ENCODE data around the gene HSPA6. TPM values are rescaled to one million over a fixed set of nuclear protein-coding genes. Genes with fewer than 3 reads are reported as not detected.
"Not testable (repeated sequence)": the region's sequence is repeated elsewhere in the genome, so short reads cannot be mapped to it uniquely, and the experiment has no call there.

The HSPA6 gene
- total RNA-seq, 2 experiments from 2014 or later = 0.47 to 1.1 TPM

DNA sequence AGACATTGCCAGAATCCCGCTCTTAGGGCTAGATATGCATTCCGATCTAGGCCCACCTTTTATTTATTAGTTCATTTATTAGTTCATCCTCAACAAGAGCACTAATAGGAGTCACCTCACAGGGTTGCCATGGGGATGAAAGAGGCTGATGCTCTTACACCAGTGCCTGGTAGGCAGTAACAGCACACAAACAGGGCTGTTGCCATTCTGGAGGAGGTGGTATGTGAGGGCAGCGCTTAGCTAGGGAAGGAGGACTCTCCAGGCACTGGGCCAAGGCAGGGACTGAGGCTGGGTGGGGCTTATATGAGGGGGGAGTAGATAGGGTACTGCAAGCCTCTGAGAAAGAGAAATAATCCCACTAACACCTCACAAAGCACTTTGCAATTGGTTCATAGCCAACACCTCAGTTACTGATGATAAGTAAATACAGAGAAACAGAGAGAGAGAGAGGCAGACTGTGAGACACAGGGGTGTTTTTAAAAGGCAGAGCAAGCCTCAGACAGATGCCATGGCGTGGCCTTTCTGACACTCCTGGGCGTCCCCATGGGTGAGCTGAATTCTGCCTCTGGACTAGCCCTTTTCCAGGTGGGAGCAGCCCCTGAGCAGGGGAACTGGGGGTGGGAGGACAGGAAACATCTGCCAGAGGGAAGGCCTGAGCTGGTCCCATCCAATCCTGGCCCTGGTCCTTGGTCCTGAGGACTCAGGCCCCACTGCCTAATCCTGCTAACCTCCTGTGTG lies 13.2 kb upstream of the HSPA6 start:
- Mint-ChIP-seq H3K27me3 (peaks cover 11% of the 10 kb centered on the region), H3K4me3 (no peak overlapping the region), H3K36me3 (peaks cover 2% of the 10 kb centered on the region), H3K9me3 (ENCODE audit: low read depth) (no peaks in the 10 kb centered on the region), H3K4me1 (peaks cover 17% of the 10 kb centered on the region), H3K27ac (no peak overlapping the region)
- CTCF ChIA-PET = interaction anchor here (1.3 kb wide), 1 partner anchor 24 kb away, joined by 3 read pairs; no protein-coding TSS in a partner anchor
- no peak for ATAC-seq
- no peak for DNase-seq

DNA sequence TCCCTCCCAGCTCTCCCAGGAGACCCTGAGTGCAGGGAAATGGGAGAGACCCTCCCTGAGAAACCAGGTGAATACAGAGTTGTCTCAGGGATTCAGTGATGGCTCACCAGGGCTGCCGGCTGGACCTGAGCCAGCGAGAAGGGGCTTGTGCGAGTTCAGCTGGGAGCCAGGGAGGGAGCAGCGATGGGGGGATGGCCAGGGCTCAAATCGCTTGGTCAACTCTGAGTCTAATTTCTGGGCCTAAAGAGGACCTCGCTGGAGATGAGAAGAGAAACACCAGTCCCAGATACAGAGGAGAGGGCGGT lies 12.6 kb upstream of the HSPA6 start:
- Mint-ChIP-seq H3K4me3 (no peak overlapping the region), H3K9me3 (ENCODE audit: low read depth) (no peaks in the 10 kb centered on the region), H3K36me3 (peaks cover 2% of the 10 kb centered on the region), H3K27me3 (peaks cover 7% of the 10 kb centered on the region), H3K4me1 (peaks cover 12% of the 10 kb centered on the region), H3K27ac (no peak overlapping the region)
- DNase-seq (no peak), ATAC-seq (no peak)
- CTCF ChIA-PET = no interaction called here

GRCh38 chr1:161512636-161513447 lies 11.5 kb upstream of the HSPA6 start:
- H3K4me1 Mint-ChIP-seq; CTCF ChIA-PET; DNase-seq; H3K9me3 Mint-ChIP-seq (ENCODE audit: low read depth); H3K27me3 Mint-ChIP-seq; H3K4me3 Mint-ChIP-seq; ATAC-seq; H3K36me3 Mint-ChIP-seq; H3K27ac Mint-ChIP-seq: not testable (repeated sequence)

- H3K27me3 Mint-ChIP-seq; H3K4me1 Mint-ChIP-seq; CTCF ChIA-PET; H3K27ac Mint-ChIP-seq; H3K36me3 Mint-ChIP-seq; H3K4me3 Mint-ChIP-seq; DNase-seq; H3K9me3 Mint-ChIP-seq (ENCODE audit: low read depth); ATAC-seq: not testable (repeated sequence)
Observed at GRCh38 chr1:161513448-161513780, 10.9 kb upstream of the HSPA6 start.

DNA sequence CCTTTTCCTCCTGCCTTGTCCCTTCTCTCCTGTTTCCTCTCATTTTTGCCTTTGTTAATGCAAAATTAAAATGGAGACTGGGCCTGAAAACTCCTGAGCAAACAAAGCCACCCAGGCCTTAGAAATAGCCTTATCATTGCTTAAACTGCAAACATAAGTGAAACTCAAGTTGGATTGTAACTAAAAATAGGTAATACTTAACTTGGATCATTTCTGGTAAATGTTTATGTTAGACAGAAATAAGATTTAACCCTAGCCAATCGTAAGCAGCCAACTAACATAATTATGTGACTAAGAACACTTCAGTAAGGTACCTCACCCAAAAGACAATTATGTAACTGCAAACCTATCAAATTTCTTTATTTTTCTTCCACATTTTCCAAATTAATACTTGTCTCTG lies 10.4 kb upstream of the HSPA6 start:
- DNase-seq; H3K4me1 Mint-ChIP-seq; H3K36me3 Mint-ChIP-seq; H3K27ac Mint-ChIP-seq; H3K27me3 Mint-ChIP-seq; ATAC-seq; H3K9me3 Mint-ChIP-seq (ENCODE audit: low read depth); CTCF ChIA-PET; H3K4me3 Mint-ChIP-seq: not testable (repeated sequence)

DNA sequence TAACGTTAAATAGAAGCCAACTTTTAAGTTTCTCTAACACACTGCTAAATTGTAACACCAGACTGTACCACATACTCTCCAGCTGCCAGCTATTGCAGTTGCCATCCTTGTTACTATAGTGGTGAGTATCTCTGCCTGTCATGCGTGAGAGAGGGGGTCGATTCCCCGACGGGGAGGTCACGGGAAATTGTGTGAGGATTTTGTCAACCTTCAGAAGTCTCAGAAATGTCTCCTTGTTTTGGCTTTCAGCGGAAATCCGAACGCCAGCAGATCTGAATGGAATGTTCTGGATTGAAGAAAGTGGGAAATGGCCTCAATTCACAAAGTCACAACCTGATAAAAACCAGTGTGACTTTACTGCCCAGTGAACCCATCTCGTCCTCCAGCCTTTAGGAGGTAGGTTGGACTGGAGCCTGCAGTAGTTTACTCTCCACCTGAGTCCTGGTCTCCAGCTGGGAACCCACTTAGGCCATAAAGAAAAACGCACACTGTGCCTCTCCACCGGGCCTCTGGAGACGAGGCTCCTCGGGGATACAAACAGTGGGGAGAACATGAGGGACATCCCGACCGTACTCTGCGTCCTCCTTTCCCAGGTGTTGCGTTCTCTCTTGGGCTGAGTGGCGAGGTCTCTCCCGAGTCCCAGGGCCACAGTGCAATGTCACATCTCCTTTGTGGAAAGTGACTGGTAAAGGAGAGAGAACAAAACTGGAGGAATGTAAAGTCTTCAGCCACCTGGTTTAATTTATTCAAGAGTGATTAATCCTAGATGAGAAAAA lies 1.1 kb upstream of the HSPA6 start:
- not testable (repeated sequence) for DNase-seq; H3K4me1 Mint-ChIP-seq; H3K36me3 Mint-ChIP-seq; H3K9me3 Mint-ChIP-seq (ENCODE audit: low read depth)
- peak overlapping the region; percentile 83 for H3K4me3 Mint-ChIP-seq
- CTCF ChIA-PET = interaction anchor here (1.0 to 1.6 kb wide), 4 partner anchors 33 to 218 kb away, joined by 3 to 9 read pairs (median 5); no protein-coding TSS in a partner anchor
- peaks cover 26% of the 10 kb centered on the region for H3K27me3 Mint-ChIP-seq
- peak overlapping the region; percentile 82 for H3K27ac Mint-ChIP-seq
- ATAC-seq = peak; percentile 2

DNA sequence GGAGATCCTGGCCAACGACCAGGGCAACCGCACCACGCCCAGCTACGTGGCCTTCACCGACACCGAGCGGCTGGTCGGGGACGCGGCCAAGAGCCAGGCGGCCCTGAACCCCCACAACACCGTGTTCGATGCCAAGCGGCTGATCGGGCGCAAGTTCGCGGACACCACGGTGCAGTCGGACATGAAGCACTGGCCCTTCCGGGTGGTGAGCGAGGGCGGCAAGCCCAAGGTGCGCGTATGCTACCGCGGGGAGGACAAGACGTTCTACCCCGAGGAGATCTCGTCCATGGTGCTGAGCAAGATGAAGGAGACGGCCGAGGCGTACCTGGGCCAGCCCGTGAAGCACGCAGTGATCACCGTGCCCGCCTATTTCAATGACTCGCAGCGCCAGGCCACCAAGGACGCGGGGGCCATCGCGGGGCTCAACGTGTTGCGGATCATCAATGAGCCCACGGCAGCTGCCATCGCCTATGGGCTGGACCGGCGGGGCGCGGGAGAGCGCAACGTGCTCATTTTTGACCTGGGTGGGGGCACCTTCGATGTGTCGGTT lies 477 bp downstream of the HSPA6 start:
- CTCF ChIA-PET = interaction anchor here (1.5 to 1.6 kb wide), 2 partner anchors 37 to 214 kb away, joined by 6 to 9 read pairs; no protein-coding TSS in a partner anchor
- not testable (repeated sequence) for DNase-seq; H3K4me1 Mint-ChIP-seq; H3K9me3 Mint-ChIP-seq (ENCODE audit: low read depth); H3K27ac Mint-ChIP-seq; H3K36me3 Mint-ChIP-seq
- peak; percentile 37 for ATAC-seq
- H3K27me3 Mint-ChIP-seq = peaks cover 29% of the 10 kb centered on the region
- peak overlapping the region; percentile 74 for H3K4me3 Mint-ChIP-seq

DNA sequence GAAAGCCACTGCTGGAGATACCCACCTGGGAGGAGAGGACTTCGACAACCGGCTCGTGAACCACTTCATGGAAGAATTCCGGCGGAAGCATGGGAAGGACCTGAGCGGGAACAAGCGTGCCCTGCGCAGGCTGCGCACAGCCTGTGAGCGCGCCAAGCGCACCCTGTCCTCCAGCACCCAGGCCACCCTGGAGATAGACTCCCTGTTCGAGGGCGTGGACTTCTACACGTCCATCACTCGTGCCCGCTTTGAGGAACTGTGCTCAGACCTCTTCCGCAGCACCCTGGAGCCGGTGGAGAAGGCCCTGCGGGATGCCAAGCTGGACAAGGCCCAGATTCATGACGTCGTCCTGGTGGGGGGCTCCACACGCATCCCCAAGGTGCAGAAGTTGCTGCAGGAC lies 981 bp downstream of the HSPA6 start:
- H3K4me1 Mint-ChIP-seq = peaks cover 13% of the 10 kb centered on the region
- CTCF ChIA-PET; H3K36me3 Mint-ChIP-seq; H3K27ac Mint-ChIP-seq; H3K9me3 Mint-ChIP-seq (ENCODE audit: low read depth); DNase-seq; ATAC-seq: not testable (repeated sequence)
- peaks cover 31% of the 10 kb centered on the region for H3K27me3 Mint-ChIP-seq
- H3K4me3 Mint-ChIP-seq = peak overlapping the region; percentile 74

DNA sequence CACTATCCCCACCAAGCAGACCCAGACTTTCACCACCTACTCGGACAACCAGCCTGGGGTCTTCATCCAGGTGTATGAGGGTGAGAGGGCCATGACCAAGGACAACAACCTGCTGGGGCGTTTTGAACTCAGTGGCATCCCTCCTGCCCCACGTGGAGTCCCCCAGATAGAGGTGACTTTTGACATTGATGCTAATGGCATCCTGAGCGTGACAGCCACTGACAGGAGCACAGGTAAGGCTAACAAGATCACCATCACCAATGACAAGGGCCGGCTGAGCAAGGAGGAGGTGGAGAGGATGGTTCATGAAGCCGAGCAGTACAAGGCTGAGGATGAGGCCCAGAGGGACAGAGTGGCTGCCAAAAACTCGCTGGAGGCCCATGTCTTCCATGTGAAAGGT lies 1.6 kb downstream of the HSPA6 start:
- ATAC-seq; H3K9me3 Mint-ChIP-seq (ENCODE audit: low read depth); H3K36me3 Mint-ChIP-seq; CTCF ChIA-PET; H3K4me3 Mint-ChIP-seq; H3K27ac Mint-ChIP-seq; DNase-seq: not testable (repeated sequence)
- Mint-ChIP-seq H3K4me1 (peaks cover 13% of the 10 kb centered on the region), H3K27me3 (peaks cover 32% of the 10 kb centered on the region)

DNA sequence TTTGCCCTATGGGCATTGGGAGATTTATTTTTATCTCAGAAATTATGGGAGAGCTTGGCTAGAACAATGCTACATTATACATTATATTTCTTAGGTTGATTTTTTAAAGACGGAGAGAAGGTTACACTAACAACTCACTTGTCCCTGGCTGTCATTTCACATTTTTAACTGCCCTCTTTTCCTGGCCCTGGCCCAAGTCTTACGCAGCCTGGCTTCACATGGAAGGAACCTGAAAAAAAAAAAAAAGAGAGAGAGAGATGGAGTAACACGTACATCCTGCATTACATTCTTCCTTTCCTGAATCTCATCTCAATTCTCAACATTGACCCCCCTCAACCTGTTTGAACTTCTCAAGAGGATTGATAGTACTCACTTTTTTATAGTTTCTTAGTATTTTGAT lies 4.2 kb downstream of the HSPA6 start:
- ATAC-seq; CTCF ChIA-PET; H3K27ac Mint-ChIP-seq; H3K36me3 Mint-ChIP-seq; DNase-seq; H3K4me3 Mint-ChIP-seq; H3K9me3 Mint-ChIP-seq (ENCODE audit: low read depth): not testable (repeated sequence)
- Mint-ChIP-seq H3K27me3 (peaks cover 27% of the 10 kb centered on the region), H3K4me1 (peaks cover 21% of the 10 kb centered on the region)

DNA sequence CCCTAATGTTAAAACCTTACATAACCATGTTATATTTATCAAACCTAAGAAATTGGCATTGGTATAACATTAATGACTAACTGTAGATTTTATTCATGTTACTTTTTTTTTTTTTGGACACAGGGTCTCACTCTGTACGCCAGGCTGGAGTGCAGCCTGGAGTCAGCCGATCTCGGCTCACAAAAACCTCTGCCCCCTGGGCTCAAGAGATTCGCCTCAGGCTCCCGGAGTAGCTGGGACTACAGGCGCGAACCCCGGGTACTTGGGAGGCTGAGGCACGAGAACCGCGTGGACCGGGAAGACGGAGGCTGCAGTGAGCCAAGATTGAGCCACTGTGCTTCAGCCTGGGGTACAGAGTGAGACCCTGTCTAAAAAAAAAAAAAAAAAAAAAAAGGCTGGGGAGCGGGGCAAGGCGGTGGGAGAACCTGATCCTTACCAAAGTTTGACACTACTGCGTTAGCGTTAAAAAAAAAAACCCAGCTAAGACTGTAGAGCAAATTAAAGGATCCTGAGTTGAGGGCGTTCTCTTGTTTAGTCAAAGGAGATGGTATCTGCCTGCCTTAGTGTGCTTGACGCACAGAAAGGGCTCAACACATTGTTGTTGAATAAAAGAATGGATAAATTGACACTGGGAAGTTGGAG lies 5.2 kb downstream of the HSPA6 start:
- CTCF ChIA-PET = interaction anchor here (2.5 kb wide), 1 partner anchor 10 kb away, joined by 11 read pairs; no protein-coding TSS in a partner anchor
- H3K4me3 Mint-ChIP-seq = peak overlapping the region; percentile 81
- H3K27me3 Mint-ChIP-seq = peaks cover 24% of the 10 kb centered on the region

DNA sequence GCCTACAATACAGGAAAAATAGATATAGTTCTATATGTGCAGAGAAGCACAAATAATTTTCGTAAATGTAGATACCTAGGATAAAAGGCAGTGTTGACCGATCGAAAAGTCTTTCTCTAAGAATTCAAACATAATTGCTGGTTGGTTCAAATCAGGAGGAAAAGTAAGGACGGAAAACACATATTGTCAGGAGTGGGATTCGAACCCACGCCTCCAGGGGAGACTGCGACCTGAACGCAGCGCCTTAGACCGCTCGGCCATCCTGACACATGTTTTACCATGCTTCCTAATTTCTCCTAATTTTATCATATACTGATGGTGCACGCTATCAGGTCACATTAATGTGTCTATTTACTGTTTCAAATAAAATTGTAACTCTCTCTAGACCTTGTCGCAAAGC lies 5.8 kb downstream of the HSPA6 start:
- CTCF ChIA-PET = interaction anchor here (2.5 kb wide), 1 partner anchor 10 kb away, joined by 11 read pairs; no protein-coding TSS in a partner anchor
- H3K27me3 Mint-ChIP-seq = peaks cover 21% of the 10 kb centered on the region
- H3K4me1 Mint-ChIP-seq = peaks cover 15% of the 10 kb centered on the region
- H3K9me3 Mint-ChIP-seq (ENCODE audit: low read depth); H3K36me3 Mint-ChIP-seq: not testable (repeated sequence)
- peak overlapping the region; percentile 81 for H3K4me3 Mint-ChIP-seq
- DNase-seq = peak; percentile 82
- peak overlapping the region; percentile 96 for H3K27ac Mint-ChIP-seq
- peak; percentile 51 for ATAC-seq

More for the DNA sequence above, 5.2 kb downstream of the HSPA6 start:
- H3K36me3 Mint-ChIP-seq; DNase-seq; H3K9me3 Mint-ChIP-seq (ENCODE audit: low read depth): not testable (repeated sequence)
- H3K4me1 Mint-ChIP-seq = peaks cover 18% of the 10 kb centered on the region
- ATAC-seq = peak; percentile 5
- peak overlapping the region; percentile 96 for H3K27ac Mint-ChIP-seq

All from activated CD8-positive, alpha-beta memory T cell treated with anti-CD3 and anti-CD28 coated beads, Interleukin-2, amount 10 ng/mL, durations not matched to agents 7 days and 5 days (primary cell).